T-helper 1 cell treated with Interleukin-12 subunit alpha and Interleukin-12 subunit beta and Interleukin-4 antibody, amounts not matched to agents 30 μg/mL and 1 μg/mL, for 36 hours (primary cell): ENCODE data around the gene AK8.

Source experiments
- H3K27ac Mint-ChIP-seq: one replicate; pipeline ENCODE4 v1.8.0; 2021; ENCODE audit warnings: mild to moderate bottlenecking, mixed read lengths
- H3K27me3 Mint-ChIP-seq: one replicate; pipeline ENCODE4 v1.8.0; 2021; ENCODE audit warnings: low read depth, mixed read lengths
- H3K36me3 Mint-ChIP-seq: one replicate; pipeline ENCODE4 v1.8.0; 2021; ENCODE audit warnings: low read depth, mixed read lengths
- H3K4me1 Mint-ChIP-seq: one replicate; pipeline ENCODE4 v1.8.0; 2021; ENCODE audit warnings: low read depth, mixed read lengths
- H3K4me3 Mint-ChIP-seq: one replicate; pipeline ENCODE4 v1.8.0; 2021; ENCODE audit warnings: mild to moderate bottlenecking, moderate library complexity, mixed read lengths
- H3K9me3 Mint-ChIP-seq: one replicate; pipeline ENCODE4 v1.8.0; 2021; ENCODE audit warnings: mixed read lengths

Gene AK8

DNA sequence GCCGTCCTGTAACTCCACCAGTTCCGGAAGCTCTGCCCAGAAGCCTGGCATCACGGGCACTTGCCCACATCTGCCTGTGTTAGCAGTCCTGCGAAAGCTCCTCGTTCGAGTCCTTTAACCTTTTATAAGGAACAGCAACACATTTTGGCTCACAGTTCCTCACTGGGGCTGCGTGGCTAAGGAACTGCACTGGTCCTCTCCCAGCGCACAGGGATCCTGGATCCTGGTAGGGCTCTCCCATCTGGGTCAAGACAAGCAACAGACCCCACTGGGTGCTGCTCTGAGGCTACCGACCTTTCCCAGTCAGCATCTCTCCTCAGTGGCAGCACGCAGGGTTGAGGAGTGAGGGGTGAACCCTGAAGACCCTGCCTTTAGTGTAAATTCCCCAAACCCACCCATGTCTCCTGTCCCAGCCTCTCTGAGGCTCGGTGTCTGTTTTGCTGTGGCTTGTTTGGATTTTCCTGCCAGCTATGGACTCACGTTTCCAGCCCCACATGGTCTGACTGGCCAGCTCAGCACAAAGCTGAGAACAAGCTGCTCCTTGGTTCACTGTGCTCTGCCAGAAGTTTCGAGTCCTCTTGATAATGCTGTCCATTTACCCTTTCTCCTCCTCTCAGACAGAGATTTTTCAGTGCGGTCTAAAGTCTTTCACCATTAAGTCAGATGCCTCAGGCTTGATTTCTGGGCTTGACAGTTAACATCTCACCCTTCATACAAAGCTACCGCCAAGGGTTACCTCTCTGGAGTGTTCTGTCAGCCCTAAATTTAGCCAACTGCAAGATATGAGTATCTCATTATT, 80.0 kb downstream of the AK8 start:
- Mint-ChIP-seq H3K4me3 (no peak overlapping the region), H3K27ac (no peak overlapping the region), H3K4me1 (peaks cover 4% of the 10 kb centered on the region), H3K27me3 (peaks cover 37% of the 10 kb centered on the region), H3K36me3 (no peaks in the 10 kb centered on the region), H3K9me3 (no peaks in the 10 kb centered on the region)

DNA sequence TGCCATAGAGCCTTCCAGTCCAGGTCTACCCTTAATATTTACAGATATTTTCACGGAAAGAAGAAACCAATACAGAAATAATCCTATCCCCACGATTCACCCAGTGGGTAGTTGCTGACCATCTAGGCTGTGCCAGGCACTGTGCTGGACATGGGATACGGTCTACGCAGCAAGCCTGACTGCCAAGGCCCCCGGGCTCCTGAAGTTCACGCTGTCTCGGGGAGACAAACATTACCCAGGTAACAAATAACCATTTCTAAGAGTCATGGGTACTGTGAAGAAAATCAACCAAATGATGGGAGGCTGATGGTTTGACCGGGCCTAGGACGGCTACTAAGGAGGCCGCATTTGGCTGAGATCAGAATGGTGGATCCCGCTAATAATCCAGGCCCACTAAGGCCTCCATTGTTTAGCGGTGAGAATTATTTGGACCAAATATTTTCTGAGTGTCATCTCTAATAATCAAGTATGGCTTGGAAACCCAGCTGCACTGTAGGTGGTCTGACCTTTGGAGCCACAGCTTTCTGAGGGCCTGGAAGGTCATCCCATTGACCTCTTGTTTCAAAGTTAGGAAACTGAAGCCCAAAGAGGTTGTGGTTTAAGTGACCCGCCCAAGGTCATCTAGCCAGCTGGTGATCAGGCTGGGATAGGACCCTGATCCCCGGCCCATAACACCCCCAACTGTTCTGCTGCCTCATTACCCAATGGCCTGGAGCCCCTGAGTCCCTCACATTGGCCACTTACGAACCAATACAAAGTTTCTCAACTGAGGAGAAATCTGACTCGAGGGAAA, 82.4 kb downstream of the AK8 start:
- no peak overlapping the region for H3K4me3 Mint-ChIP-seq
- H3K4me1 Mint-ChIP-seq: peaks cover 4% of the 10 kb centered on the region
- no peak overlapping the region for H3K27ac Mint-ChIP-seq
- H3K9me3 Mint-ChIP-seq: no peaks in the 10 kb centered on the region
- H3K36me3 Mint-ChIP-seq: no peaks in the 10 kb centered on the region
- peaks cover 40% of the 10 kb centered on the region for H3K27me3 Mint-ChIP-seq

DNA sequence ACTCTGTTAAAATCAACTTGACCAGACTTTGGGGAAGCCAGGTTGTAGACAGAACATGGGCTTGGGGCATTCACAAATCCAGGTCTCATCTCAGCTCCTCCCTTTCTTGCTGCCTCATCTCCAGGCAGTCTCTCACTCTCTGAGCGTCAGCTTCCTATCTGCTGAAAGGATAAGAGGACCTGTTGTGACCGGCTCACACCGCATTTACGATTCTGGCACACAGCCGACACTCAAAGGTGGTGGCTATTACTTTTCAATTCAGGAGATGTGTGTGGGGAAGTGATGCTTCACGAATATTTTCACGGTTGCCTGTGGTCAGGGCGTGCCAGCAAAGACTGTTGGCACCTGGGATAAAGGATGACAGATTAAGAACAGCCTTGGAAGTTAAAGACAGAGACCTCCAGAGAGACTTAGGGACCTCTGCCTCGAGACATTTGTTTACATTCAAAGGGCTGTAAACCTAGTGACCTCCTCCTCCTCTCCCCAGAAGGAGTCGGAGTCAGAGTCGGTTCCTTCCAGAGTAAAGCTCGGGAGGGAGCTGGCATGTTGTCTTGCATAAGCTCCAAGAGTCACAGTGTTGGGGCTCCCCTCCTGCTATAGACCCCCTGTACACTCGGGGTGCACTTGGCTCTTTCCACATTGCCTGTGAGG, 83.2 kb downstream of the AK8 start:
- peaks cover 34% of the 10 kb centered on the region for H3K27me3 Mint-ChIP-seq
- H3K27ac Mint-ChIP-seq: no peak overlapping the region

DNA sequence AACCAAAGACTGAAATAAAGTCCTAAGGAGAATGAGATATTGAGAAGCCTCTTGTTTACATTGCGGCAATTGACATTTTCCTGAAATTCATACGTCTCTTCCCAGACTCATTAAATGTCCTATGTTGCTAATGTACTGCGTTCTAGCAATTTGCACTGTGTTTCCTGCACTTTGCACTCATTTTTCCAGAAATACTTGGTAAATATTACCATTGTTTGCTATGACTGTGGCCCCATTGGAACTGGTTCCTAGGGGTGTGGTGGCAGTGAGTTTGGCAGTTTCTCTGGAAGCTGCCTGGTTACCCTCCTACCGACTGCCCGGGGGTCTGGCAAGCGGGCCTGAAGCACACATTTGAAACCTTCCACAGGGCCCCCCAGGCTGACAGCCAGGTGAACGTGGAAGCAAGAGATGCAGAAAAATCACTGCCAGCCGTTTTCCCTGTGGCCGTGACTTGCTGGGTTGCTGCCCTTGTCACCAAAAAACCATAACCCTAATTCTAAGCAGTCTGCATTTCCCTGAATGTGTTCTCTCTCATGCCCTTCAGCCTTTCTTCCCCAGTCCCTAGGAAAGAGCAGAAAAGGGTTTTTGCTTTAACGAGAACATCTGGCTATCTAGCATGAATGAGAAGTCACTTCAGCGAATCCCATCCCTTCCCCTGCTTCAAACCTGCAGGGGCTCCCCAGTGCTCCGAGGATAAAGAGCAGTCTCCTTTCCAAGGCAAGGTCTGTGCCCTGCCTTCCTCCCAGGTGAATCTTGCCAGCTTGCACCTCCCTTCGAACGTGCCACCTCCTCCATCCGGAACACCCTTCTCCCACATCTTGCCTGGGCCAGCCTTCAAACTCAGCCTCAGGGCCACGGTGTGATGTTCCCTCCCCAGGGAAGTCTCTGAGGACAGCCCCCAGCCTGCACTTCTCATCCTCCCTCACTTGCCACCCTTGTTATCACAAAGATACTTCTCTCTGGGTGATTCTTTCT, 84.2 kb downstream of the AK8 start:
- Mint-ChIP-seq H3K27ac (no peak overlapping the region), H3K9me3 (no peaks in the 10 kb centered on the region), H3K4me1 (no peaks in the 10 kb centered on the region), H3K27me3 (peaks cover 29% of the 10 kb centered on the region), H3K36me3 (no peaks in the 10 kb centered on the region), H3K4me3 (no peak overlapping the region)

More for the DNA sequence above, 83.2 kb downstream of the AK8 start:
- Mint-ChIP-seq H3K4me3 (no peak overlapping the region), H3K9me3 (no peaks in the 10 kb centered on the region), H3K36me3 (no peaks in the 10 kb centered on the region), H3K4me1 (no peaks in the 10 kb centered on the region)

DNA sequence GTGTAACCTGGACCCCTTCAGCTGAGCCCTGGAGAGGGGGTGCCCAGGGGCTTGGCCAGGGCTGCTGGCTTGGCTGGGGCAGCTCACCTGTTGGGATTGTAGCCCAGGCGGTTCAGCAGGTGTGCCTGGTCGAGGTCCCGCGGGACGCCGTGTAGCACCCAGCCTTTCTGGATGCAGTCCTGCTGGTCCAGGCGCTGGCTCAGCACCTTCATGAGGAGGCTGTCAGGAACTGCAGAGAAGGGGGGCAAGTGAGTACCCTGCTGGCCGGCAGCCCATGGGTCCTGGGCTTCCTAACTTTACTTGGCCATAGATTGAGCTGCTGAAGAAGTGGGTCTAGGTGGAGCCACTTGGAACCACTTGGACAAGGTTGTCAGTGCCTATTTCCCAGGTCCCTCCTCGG, 85.5 kb downstream of the AK8 start:
- Mint-ChIP-seq H3K36me3 (no peaks in the 10 kb centered on the region), H3K27me3 (peaks cover 35% of the 10 kb centered on the region), H3K27ac (no peak overlapping the region), H3K4me1 (peaks cover 7% of the 10 kb centered on the region), H3K9me3 (peaks cover 11% of the 10 kb centered on the region), H3K4me3 (no peak overlapping the region)

DNA sequence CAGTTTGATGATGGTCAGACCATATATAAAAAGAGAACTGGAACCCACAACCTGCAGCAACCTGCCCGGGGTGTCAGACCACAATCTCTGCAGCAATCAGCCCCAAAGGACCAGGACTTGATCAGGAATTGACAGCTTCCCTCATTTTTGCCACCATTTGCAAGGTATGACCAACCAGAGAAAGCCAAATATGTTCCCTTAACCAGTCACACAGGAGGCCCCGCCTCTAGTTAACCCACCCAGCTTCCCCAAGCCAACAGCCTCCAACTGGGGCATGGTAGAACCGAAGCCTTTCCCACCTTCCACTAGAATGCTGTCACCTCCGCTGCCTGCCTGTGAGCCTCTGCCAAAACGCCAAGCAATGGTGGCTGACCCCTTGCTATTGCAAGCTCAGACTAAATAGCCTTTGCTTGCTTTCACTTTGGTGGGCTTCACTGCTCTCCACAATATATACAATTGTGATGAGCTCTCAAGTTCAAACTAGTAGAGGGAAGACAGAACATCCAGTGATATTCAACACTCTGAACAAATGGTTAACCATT, 86.3 kb downstream of the AK8 start:
- H3K27me3 Mint-ChIP-seq: peaks cover 36% of the 10 kb centered on the region
- H3K9me3 Mint-ChIP-seq: peaks cover 13% of the 10 kb centered on the region
- H3K27ac Mint-ChIP-seq: no peak overlapping the region

DNA sequence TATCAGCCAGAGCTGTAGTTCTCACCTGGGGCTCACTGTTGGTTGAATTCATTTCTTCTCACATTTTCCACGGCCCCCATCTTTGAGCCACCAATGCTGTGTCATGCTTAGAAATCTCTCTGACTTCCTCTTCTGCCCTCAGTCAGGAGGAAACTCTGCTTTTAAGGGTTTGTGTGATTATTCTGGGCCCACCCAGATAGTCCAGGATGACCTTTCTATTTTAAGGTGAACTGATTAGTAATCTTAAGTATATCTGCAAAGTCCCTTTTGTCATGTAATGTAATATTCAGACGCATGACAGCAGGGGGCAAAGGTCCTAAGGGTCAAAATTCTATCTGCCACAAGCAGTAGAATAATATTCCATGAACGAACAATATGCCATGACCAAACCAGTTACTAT, 88.4 kb downstream of the AK8 start:
- H3K9me3 Mint-ChIP-seq: peaks cover 13% of the 10 kb centered on the region
- peaks cover 9% of the 10 kb centered on the region for H3K4me1 Mint-ChIP-seq
- no peak overlapping the region for H3K4me3 Mint-ChIP-seq
- H3K36me3 Mint-ChIP-seq: no peaks in the 10 kb centered on the region
- H3K27ac Mint-ChIP-seq: no peak overlapping the region
- H3K27me3 Mint-ChIP-seq: peaks cover 51% of the 10 kb centered on the region

More for the DNA sequence above, 86.3 kb downstream of the AK8 start:
- H3K36me3 Mint-ChIP-seq: no peaks in the 10 kb centered on the region
- H3K4me3 Mint-ChIP-seq: no peak overlapping the region
- peaks cover 9% of the 10 kb centered on the region for H3K4me1 Mint-ChIP-seq

DNA sequence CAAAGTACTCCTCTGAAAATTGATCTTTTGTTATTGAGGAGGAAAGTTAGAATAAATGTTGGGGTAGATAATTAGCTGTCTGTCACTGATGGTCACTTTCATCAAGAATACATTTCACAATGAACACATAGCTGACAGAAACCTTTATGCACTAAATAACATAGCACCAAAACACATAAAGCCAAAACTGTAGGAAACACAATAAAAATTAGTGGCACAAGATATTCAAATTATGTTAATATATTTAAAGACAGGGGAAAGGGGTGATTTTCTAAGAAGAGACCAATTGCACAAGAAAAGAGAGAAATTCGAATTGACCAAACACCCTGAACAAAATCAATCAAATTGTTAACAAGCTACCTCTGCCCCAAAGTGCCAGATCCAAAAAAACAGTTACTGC, 89.7 kb downstream of the AK8 start:
- Mint-ChIP-seq H3K9me3 (peaks cover 13% of the 10 kb centered on the region), H3K4me3 (no peak overlapping the region), H3K4me1 (peaks cover 9% of the 10 kb centered on the region), H3K36me3 (no peaks in the 10 kb centered on the region), H3K27ac (no peak overlapping the region), H3K27me3 (peaks cover 43% of the 10 kb centered on the region)

DNA sequence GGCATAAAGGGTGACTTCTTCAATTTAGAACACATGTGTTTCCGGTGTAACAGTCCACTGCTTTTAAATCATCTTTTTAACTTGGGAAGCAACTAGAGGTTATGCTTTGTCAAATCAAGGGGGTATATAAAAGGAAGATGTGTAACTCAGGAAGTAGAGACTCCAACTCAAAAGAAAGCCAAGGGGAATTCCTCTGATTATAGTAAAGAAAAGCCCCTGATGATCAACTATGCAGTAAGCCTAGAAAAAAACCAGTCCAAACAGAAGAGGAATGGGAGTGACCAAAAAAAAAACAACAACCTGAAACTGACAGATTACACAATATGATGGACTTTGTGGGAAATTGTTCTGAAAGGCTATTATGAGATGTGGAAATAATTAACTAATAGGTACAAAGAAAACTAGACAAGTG, 90.3 kb downstream of the AK8 start:
- Mint-ChIP-seq H3K4me1 (peaks cover 9% of the 10 kb centered on the region), H3K27ac (no peak overlapping the region), H3K4me3 (no peak overlapping the region), H3K36me3 (no peaks in the 10 kb centered on the region), H3K9me3 (peaks cover 13% of the 10 kb centered on the region), H3K27me3 (peaks cover 39% of the 10 kb centered on the region)

DNA sequence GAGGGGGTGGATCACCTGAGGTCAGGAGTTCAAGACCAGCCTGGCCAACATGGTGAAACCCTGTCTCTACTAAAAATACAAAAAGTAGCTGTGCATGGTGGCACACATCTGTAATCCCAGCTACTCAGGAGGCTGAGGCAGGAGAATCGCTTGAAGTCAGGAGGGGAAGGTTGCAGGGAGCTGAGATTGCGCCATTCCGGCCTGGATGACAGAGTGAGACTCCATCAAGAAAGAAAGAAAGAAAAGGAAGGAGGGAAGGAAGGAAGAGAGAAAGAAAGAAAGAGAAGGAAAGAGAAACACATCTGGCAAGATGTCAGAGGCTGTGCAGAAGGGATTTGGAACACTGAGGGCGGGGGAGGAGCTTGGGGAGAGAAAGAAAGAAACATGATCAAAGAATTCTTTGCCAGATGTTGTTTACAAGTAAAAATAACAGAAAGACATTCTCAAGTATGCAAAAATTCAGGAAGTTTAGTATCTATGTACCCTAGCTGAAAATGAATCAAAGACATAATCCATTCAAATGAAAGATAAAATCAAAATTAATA, 93.7 kb downstream of the AK8 start:
- H3K27ac Mint-ChIP-seq: no peak overlapping the region
- no peak overlapping the region for H3K4me3 Mint-ChIP-seq
- H3K9me3 Mint-ChIP-seq: peaks cover 13% of the 10 kb centered on the region
- H3K4me1 Mint-ChIP-seq: peaks cover 18% of the 10 kb centered on the region
- no peaks in the 10 kb centered on the region for H3K36me3 Mint-ChIP-seq
- peaks cover 50% of the 10 kb centered on the region for H3K27me3 Mint-ChIP-seq

DNA sequence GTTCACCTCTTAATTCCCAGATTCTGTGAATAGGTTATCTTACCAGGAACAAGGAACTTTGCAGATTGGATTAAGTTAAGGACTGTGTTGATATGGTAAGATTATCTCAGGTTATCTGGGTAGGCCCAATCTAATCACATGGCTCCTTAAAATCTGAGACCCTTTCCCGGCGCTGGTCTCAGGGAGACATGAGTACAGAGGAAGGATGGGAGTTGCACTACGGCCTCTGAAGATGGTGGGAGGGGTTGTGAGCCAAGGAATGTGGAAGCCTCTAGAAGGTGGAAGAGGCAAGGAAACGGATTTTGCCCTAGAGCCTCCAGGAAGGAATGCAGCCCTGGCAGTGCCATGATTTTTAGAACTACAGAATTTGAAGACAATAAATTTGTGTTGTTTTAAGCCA, 95.1 kb downstream of the AK8 start:
- peaks cover 42% of the 10 kb centered on the region for H3K27me3 Mint-ChIP-seq
- H3K9me3 Mint-ChIP-seq: peaks cover 6% of the 10 kb centered on the region
- H3K36me3 Mint-ChIP-seq: no peaks in the 10 kb centered on the region
- no peak overlapping the region for H3K27ac Mint-ChIP-seq
- peaks cover 16% of the 10 kb centered on the region for H3K4me1 Mint-ChIP-seq
- no peak overlapping the region for H3K4me3 Mint-ChIP-seq

DNA sequence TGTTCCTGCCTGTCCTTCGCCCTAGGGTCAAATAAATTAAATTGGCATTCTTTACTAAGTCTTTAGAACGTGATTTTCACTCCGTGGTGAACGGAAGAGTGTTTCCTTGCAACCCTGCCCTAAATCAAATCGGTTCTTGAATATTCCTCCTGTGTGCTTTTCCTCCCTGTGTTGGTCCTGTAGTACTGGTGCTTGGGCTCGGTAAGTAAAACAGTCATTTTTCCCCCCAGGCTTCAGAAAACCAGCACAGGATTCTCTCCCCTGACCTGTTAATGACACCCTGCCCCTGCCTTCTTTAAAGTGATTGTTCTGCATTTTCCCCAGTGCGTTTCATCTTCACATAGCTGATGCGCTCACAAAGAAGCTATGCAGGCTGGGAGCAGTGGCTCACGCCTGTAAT, 96.0 kb downstream of the AK8 start:
- peaks cover 10% of the 10 kb centered on the region for H3K4me1 Mint-ChIP-seq
- peaks cover 35% of the 10 kb centered on the region for H3K27me3 Mint-ChIP-seq
- no peak overlapping the region for H3K4me3 Mint-ChIP-seq
- no peak overlapping the region for H3K27ac Mint-ChIP-seq
- H3K36me3 Mint-ChIP-seq: no peaks in the 10 kb centered on the region
- H3K9me3 Mint-ChIP-seq: no peaks in the 10 kb centered on the region

DNA sequence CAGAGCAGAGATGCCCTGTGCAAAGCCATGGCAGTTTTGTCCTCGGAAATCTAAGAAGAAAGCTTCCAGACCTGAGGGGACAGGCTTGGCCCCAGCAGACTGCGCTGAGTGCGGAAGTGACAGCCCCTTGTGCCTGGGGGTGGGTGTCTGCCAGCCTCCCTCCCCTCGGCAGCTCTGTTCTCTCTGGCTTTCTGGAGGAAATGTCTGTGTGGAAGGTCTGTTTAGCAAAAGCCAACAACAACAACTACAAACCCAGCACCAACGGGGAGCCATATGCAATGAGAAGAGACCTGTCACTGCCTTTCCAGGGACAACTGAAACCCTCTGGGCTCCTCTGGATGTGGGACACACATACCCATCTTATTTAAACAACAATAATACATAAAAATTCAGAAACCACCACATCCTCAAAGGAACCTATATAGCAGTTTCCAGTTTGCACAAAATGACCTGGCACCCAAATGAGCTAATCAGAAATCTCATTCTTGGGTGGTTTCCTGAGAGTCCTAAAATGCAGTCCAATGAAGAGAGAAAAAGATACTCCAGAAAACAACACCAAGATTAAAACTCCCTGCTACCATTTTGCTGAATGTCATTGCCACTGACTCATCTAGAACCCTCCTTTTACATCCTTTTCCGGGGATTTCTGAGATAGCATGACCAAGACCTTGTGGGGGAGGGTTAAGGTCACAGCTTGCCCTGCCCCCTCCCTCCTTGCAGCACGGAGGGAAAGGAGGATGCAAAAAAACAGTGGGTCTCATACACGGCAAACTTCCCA, 97.7 kb downstream of the AK8 start:
- H3K27ac Mint-ChIP-seq: peak overlapping the region; percentile 69

More for the DNA sequence above, 97.7 kb downstream of the AK8 start:
- H3K36me3 Mint-ChIP-seq: no peaks in the 10 kb centered on the region
- no peak overlapping the region for H3K4me3 Mint-ChIP-seq
- H3K4me1 Mint-ChIP-seq: peaks cover 10% of the 10 kb centered on the region
- no peaks in the 10 kb centered on the region for H3K9me3 Mint-ChIP-seq
- H3K27me3 Mint-ChIP-seq: peaks cover 19% of the 10 kb centered on the region
